Osteoblast (primary cell): ENCODE results near the gene SELPLG. TPM values are rescaled to one million over a fixed set of nuclear protein-coding genes. Genes with fewer than 3 reads are reported as not detected.

Source experiments
- DNase-seq: peaks from one replicate; pipeline ENCODE4 v3.0.0; 2011; ENCODE audit warnings: low spot score, mixed read lengths; ENCODE audit not compliant: insufficient read length; ENCODE audit errors: missing footprints
- H2AFZ ChIP-seq: 2 replicates; pipeline ENCODE4 v1.6.0; 2011; ENCODE audit warnings: mild to moderate bottlenecking, low read length
- H3K27ac ChIP-seq: 2 replicates; pipeline ENCODE4 v1.5.1; 2011; ENCODE audit warnings: mild to moderate bottlenecking, low read depth, low read length, moderate library complexity
- H3K27me3 ChIP-seq: 2 replicates; pipeline ENCODE4 v1.6.0; 2012; ENCODE audit warnings: mild to moderate bottlenecking, control low read depth, inconsistent platforms, low read length, moderate library complexity; ENCODE audit not compliant: insufficient read depth
- H3K36me3 ChIP-seq: 2 replicates; pipeline ENCODE4 v1.5.1; 2011; ENCODE audit warnings: mild to moderate bottlenecking, low read length, control low read depth, moderate library complexity; ENCODE audit not compliant: insufficient read depth
- H3K4me1 ChIP-seq: 2 replicates; pipeline ENCODE4 v1.5.1; 2011; ENCODE audit warnings: mild to moderate bottlenecking, low read length, control low read depth, moderate library complexity; ENCODE audit not compliant: insufficient read depth
- H3K4me2 ChIP-seq: 2 replicates; pipeline ENCODE4 v1.6.0; 2011; ENCODE audit warnings: mild to moderate bottlenecking, low read length; ENCODE audit not compliant: insufficient read depth
- H3K4me3 ChIP-seq: fragments of 200-600 bp; sonication (generic); 3 replicates; pipeline ENCODE4 v1.5.1; 2012; ENCODE audit warnings: mild to moderate bottlenecking, low read length, inconsistent platforms; ENCODE audit not compliant: insufficient read depth
- H3K79me2 ChIP-seq: 2 replicates; pipeline ENCODE4 v1.6.0; 2012; ENCODE audit warnings: mild to moderate bottlenecking, low read length, control low read depth, inconsistent platforms; ENCODE audit not compliant: insufficient read depth
- H3K9me3 ChIP-seq: 2 replicates; pipeline ENCODE4 v1.5.1; 2011; ENCODE audit warnings: low read depth, low read length, control low read depth
- H4K20me1 ChIP-seq: 2 replicates; pipeline ENCODE4 v1.6.0; 2012; ENCODE audit warnings: mild to moderate bottlenecking, low read length, control low read depth; ENCODE audit not compliant: insufficient read depth
- total RNA-seq: library from RNA; depleted of rRNA; stranded (reverse); fragments of >200 nt; gene quantifications from 2 replicates; pipeline ENCODE4 v1.2.3, GENCODE V29; 2012
- TF ChIP-seq, protein P1 (sequence below): IDR thresholded peaks from 2 replicates; pipeline ENCODE4 v1.5.1; 2011; ENCODE audit warnings: mild to moderate bottlenecking, low read depth, low read length, moderate library complexity; ENCODE audit errors: extremely low read depth

Gene SELPLG
- total RNA-seq, 1 donor, result 1.1 TPM

DNA sequence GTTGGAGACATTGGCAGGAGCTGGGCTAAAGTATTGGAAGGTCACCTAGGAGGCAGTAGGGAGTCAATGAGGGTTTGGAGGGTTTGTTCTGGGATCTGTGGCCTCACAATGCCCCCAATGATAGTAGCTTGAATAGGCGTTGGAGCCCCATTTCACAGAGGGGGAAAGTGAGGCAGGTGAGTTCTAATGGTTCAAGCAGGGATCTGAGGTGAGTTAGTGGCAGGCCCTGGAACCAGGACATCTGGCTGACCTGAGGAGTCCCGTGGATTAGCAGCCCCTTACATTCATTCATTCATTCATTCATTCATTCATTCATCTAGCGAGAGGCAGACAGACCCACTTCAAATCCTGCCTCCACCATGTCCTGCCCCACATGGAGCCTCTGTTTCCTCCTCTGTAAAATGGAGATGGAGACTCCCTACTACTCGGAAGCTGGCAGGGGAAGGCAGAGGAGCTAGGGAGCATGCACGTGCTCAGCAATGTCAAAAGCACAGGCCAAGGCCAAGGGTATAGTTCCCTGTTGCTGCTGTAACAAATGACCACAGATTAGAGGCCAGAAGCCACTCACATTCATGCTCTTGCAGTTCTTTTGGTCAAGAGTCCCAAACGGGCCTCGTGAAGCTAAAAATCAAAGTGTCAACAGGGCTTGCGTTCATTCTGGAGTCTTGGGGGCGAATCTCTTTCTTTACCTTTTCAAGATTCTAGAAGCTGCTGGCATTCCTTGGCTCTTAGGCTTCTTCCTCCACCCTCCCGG is 33.6 kb downstream of the SELPLG start:
- Histone ChIP-seq H3K4me2 (no peak overlapping the region), H3K27ac (no peak overlapping the region), H3K27me3 (no peaks in the 10 kb centered on the region), H3K36me3 (no peaks in the 10 kb centered on the region), H4K20me1 (peaks cover 3% of the 10 kb centered on the region), H3K9me3 (no peaks in the 10 kb centered on the region), H3K4me3 (no peak overlapping the region), H2AFZ (no peak overlapping the region), H3K79me2 (peaks cover 7% of the 10 kb centered on the region), H3K4me1 (peaks cover 8% of the 10 kb centered on the region)
- TF ChIP-seq, protein P1, sequence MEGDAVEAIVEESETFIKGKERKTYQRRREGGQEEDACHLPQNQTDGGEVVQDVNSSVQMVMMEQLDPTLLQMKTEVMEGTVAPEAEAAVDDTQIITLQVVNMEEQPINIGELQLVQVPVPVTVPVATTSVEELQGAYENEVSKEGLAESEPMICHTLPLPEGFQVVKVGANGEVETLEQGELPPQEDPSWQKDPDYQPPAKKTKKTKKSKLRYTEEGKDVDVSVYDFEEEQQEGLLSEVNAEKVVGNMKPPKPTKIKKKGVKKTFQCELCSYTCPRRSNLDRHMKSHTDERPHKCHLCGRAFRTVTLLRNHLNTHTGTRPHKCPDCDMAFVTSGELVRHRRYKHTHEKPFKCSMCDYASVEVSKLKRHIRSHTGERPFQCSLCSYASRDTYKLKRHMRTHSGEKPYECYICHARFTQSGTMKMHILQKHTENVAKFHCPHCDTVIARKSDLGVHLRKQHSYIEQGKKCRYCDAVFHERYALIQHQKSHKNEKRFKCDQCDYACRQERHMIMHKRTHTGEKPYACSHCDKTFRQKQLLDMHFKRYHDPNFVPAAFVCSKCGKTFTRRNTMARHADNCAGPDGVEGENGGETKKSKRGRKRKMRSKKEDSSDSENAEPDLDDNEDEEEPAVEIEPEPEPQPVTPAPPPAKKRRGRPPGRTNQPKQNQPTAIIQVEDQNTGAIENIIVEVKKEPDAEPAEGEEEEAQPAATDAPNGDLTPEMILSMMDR, result no peak
- DNase-seq, result no peak

DNA sequence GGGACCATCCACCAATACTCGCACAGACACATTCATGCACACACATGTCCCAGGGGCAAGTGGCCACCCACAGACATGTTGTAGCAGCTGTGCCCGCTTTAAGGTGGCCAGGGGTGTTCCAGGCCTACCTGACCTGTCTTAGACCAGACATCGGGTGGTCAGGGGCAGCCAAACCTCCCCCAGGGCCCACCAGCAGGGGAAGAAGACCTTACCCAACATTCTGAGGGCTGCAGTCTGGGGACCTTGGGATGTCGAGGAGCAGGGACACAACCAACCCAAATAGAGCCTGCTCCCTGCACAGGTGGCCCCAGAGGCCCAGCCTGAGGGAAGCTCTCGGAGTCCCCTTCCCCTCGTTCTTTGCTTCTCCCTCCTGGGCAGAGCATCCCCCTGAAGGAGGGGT is 34.2 kb downstream of the SELPLG start:
- Histone ChIP-seq H3K27ac (no peak overlapping the region), H3K36me3 (no peaks in the 10 kb centered on the region), H3K9me3 (no peaks in the 10 kb centered on the region), H3K79me2 (peaks cover 8% of the 10 kb centered on the region), H3K4me1 (peaks cover 8% of the 10 kb centered on the region), H4K20me1 (peaks cover 3% of the 10 kb centered on the region), H2AFZ (no peak overlapping the region), H3K4me2 (no peak overlapping the region), H3K4me3 (no peak overlapping the region), H3K27me3 (no peaks in the 10 kb centered on the region)
- TF ChIP-seq, protein P1, result no peak
- DNase-seq, result peak; percentile 55

DNA sequence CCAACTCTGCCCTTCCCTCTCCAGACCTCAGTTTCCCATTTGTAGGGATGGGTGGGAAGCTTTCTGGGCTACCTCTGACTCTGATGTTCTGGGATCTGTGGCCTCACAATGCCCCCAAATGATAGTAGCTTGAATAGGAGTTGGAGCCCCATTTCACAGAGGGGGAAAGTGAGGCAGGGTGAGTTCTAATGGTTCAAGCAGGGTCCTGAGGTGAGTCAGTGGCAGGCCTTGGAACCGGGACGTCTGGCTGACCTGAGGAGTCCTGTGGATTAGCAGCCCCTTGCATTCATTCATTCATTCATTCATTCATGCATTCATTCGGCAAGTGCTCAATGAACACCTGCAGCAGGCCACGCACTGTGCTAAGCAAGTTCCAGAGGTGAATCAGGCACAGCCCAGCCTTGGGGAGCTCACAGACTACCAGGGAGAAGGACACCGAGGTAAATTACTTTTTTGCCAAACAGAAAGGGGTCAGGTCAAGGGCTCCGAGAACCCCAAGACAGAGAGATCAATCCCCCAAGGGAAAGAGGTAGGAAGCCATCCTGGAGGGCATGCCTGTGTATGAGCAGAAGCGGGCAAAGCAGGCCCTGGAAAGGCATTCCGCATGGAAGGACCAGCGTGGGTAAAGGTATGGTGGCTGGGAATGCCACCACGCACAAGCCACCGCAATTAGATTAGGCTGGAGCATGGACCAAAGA is 35.0 kb downstream of the SELPLG start:
- peaks cover 8% of the 10 kb centered on the region for H3K4me1 ChIP-seq
- peaks cover 4% of the 10 kb centered on the region for H3K36me3 ChIP-seq
- H3K27ac ChIP-seq, result no peak overlapping the region
- no peaks in the 10 kb centered on the region for H3K27me3 ChIP-seq
- TF ChIP-seq, protein P1, result no peak
- H3K4me2 ChIP-seq, result peak overlapping the region; percentile 88
- H3K4me3 ChIP-seq, result no peak overlapping the region
- H3K79me2 ChIP-seq, result peaks cover 8% of the 10 kb centered on the region
- H4K20me1 ChIP-seq, result peaks cover 3% of the 10 kb centered on the region
- no peak for DNase-seq
- no peaks in the 10 kb centered on the region for H3K9me3 ChIP-seq
- H2AFZ ChIP-seq, result no peak overlapping the region
